K562 (cell line): ENCODE results near the gene PFKL. TPM values are rescaled to one million over a fixed set of nuclear protein-coding genes. Genes with fewer than 3 reads are reported as not detected.

Experiments
- ATAC-seq: fragments of 200-7000 bp; cut with Tn5 transposase; 3 replicates; pipeline ENCODE4 v1.9.1; 2020; ENCODE audit warnings: moderate library complexity
- BruUV-seq: library from RNA; stranded (reverse); fragments of 400-500 nt; replicated peaks from 2 replicates; lab custom pipeline; 2021; lab: Mats Ljungman, UMichigan
- CTCF ChIA-PET: fragments of 300-600 bp; formaldehyde crosslinking; extraction: SDS; loops from one replicate; lab custom pipeline; 2021; ENCODE audit warnings: low intra/inter-chr PET ratio; lab: Yijun Ruan, JAX
- POLR2A ChIA-PET: fragments of 300-600, 350-650 bp; sonication (Branson Sonifier 250); formaldehyde crosslinking; extraction: SDS; loops from one replicate; lab custom pipeline; 2021; ENCODE audit warnings: antibody characterized with exemption, inconsistent platforms; lab: Yijun Ruan, JAX
- DNase-seq, 4 experiments: peaks; one replicate each; pipeline versions ENCODE4 v3.0.0 to v3.0.0-alpha.2; 2011 to 2018; ENCODE audit warnings: low spot score in 3 of 4, mixed read lengths in 3 of 4; ENCODE audit errors: extremely low read depth in 1 of 4
- FAIRE-seq: peaks from 2 replicates; lab custom pipeline; 2011; peaks lifted over from hg19 to GRCh38; lab: Jason Lieb, UNC
- H2AFZ ChIP-seq: 2 replicates; pipeline ENCODE4 v1.6.0; 2011; ENCODE audit warnings: low read depth, low read length, control low read depth, inconsistent platforms
- H3K27ac ChIP-seq: fragments of 200-600 bp; 3 replicates; pipeline ENCODE4 v1.8.0; 2011; ENCODE audit warnings: low read depth, mild to moderate bottlenecking, control low read depth, inconsistent platforms, low read length, moderate library complexity, mixed read lengths; ENCODE audit errors: extremely low read depth
- H3K27me3 ChIP-seq, 2 experiments: fragments of 300-600 bp in 1 of 2; 2 replicates in 1 of 2; 3 replicates in 1 of 2; pipeline versions ENCODE4 v1.6.0 to v1.8.0; 2011; ENCODE audit warnings: inconsistent platforms in 2 of 2, low read length in 2 of 2, mild to moderate bottlenecking in 1 of 2, mixed read lengths in 1 of 2, moderate library complexity in 1 of 2; ENCODE audit not compliant: control insufficient read depth in 2 of 2, insufficient read depth in 2 of 2
- H3K36me3 ChIP-seq: fragments of 300-600 bp; 3 replicates; pipeline ENCODE4 v1.8.0; 2011; ENCODE audit warnings: mild to moderate bottlenecking, low read length, inconsistent platforms; ENCODE audit not compliant: control insufficient read depth, insufficient read depth
- H3K4me1 ChIP-seq, 2 experiments: fragments of 200-600 bp in 1 of 2; replicated peaks in 1 of 2; 2 replicates in 1 of 2; 3 replicates in 1 of 2; pipeline versions ENCODE4 v1.5.1 to v1.8.0; 2011; ENCODE audit warnings: inconsistent platforms in 2 of 2, low read length in 2 of 2, mild to moderate bottlenecking in 1 of 2, mixed read lengths in 1 of 2, moderate library complexity in 1 of 2; ENCODE audit not compliant: control insufficient read depth in 2 of 2, insufficient read depth in 2 of 2
- H3K4me2 ChIP-seq: 2 replicates; pipeline ENCODE4 v1.6.1; 2011; ENCODE audit warnings: low read length, control low read depth, inconsistent platforms, mixed read lengths; ENCODE audit not compliant: insufficient read depth
- H3K4me3 ChIP-seq: fragments of 200-600 bp; sonication (generic), shearing (Covaris generic); 2 replicates; pipeline ENCODE4 v1.5.1; 2016; ENCODE audit warnings: control low read depth, inconsistent platforms
- H3K79me2 ChIP-seq: fragments of 200-600 bp; 3 replicates; pipeline ENCODE4 v1.8.0; 2011; ENCODE audit warnings: low read length, inconsistent platforms; ENCODE audit not compliant: control insufficient read depth, insufficient read depth
- H3K9ac ChIP-seq, 2 experiments: 2 replicates each; pipeline versions ENCODE4 v1.6.0 to v1.6.1; 2011; ENCODE audit warnings: low read depth in 2 of 2, low read length in 2 of 2, control low read depth in 1 of 2, inconsistent platforms in 1 of 2, mild to moderate bottlenecking in 1 of 2, mixed read lengths in 1 of 2; ENCODE audit not compliant: insufficient read depth in 1 of 2
- H3K9me1 ChIP-seq: one replicate; pipeline ENCODE4 v1.6.0; 2011; ENCODE audit warnings: inconsistent platforms, mild to moderate bottlenecking, low read length, moderate library complexity; ENCODE audit not compliant: control insufficient read depth, insufficient read depth
- H3K9me3 ChIP-seq: replicated peaks from 2 replicates; pipeline ENCODE4 v1.5.1; 2011; ENCODE audit warnings: low read depth, low read length, inconsistent platforms; ENCODE audit not compliant: control insufficient read depth, insufficient read depth
- H4K20me1 ChIP-seq: replicated peaks from 2 replicates; pipeline ENCODE4 v1.6.1; 2011; ENCODE audit warnings: low read length, inconsistent platforms, mixed read lengths; ENCODE audit not compliant: control insufficient read depth, insufficient read depth
- GATAD2A ChIP-seq: fragments of 450-650 bp; IDR thresholded peaks from 2 replicates; pipeline ENCODE4 v1.6.1; 2017
- SRF ChIP-seq, 2 experiments: fragments of 250-450, 450-650 bp in 1 of 2; sonication (Bioruptor Pico) in 1 of 2; sonication (generic) in 1 of 2; formaldehyde crosslinking; IDR thresholded peaks; 2 replicates each; pipeline versions ENCODE4 v1.5.0 to v1.5.1; 2020 to 2022; ENCODE audit warnings: mild to moderate bottlenecking in 1 of 2, missing genetic modification reagents in 1 of 2
- XRCC3 ChIP-seq: fragments of 450-650 bp; IDR thresholded peaks from 2 replicates; pipeline ENCODE4 v1.6.1; 2017; ENCODE audit warnings: mild to moderate bottlenecking, moderate library complexity
- ZNF445 ChIP-seq: fragments of 250-450 bp; sonication (Bioruptor Pico); IDR thresholded peaks from 2 replicates; pipeline ENCODE4 v1.4.0; 2020; ENCODE audit warnings: low read depth, mild to moderate bottlenecking, moderate library complexity
- WGBS: fragments of 100-300 bp; shearing (Covaris generic); methylation state at CpG from one replicate; pipeline ENCODE4 v1.1.6; 2016; ENCODE audit warnings: low coverage, mixed read lengths; ENCODE audit not compliant: insufficient coverage; ENCODE audit errors: missing lambda C conversion rate; 5-methylcytosine and 5-hydroxymethylcytosine counted together
- in situ Hi-C: fragments of 300-500 bp; cut with MboI; formaldehyde crosslinking; loops from 4 replicates; pipeline ENCODE4 v1.15.0; 2018; ENCODE audit warnings: inconsistent platforms, mixed read lengths
- intact Hi-C: fragments of 100-400 bp; cut with micrococcal nuclease; formaldehyde crosslinking; loops from 2 replicates; pipeline ENCODE4 v1.14.2; 2022
- polyA plus RNA-seq, 8 experiments: library from polyadenylated mRNA; depleted of rRNA in 4 of 8; stranded (reverse) in 5 of 8; unstranded in 3 of 8; fragments of >200 nt; fragmentation: Nextera tagmentation in 2 of 8; fragmentation: Illumina TruSeq in 1 of 8; extraction: Ambion mirVana in 2 of 8; extraction: Trizol in 1 of 8; gene quantifications; 2 replicates each; pipeline versions ENCODE4 v1.2.1 to v1.2.3, GENCODE V29; 2011 to 2014; ENCODE audit warnings: inconsistent platforms in 1 of 8, missing spikeins in 1 of 8
- total RNA-seq, 7 experiments: library from RNA; depleted of rRNA in 6 of 7; stranded (reverse); fragments of >200 nt in 6 of 7; fragmentation: Illumina TruSeq in 2 of 7; extraction: Trizol in 2 of 7; gene quantifications; 2 replicates each; pipeline versions ENCODE4 v1.2.1 to v1.2.3, GENCODE V29; 2011 to 2021; ENCODE audit warnings: low replicate concordance in 1 of 7

The PFKL gene
- total and polyA plus RNA-seq, 9 of the 15 experiments (the other 6 are each of a cell fraction or from before 2014, with no cell fraction given), result 1.1 to 124 (median 45.6) TPM

GRCh38 chr21:44260066-44260465 is 39.8 kb upstream of the PFKL start:
- H3K27ac ChIP-seq, result no peak overlapping the region
- no TSS peak for BruUV-seq
- intact Hi-C loops, result no loop called here
- CTCF ChIA-PET, result no interaction called here
- POLR2A ChIA-PET, result interaction anchor here (0.6 kb wide), 1 partner anchor 24 kb away, joined by 3 read pairs; no protein-coding TSS in a partner anchor
- 0% methylated on average over 4 of the region's 4 CpGs for WGBS
- no peak for DNase-seq
- H3K9me1 ChIP-seq, result no peaks in the 10 kb centered on the region
- H3K4me3 ChIP-seq, result no peak overlapping the region
- in situ Hi-C loops, result no loop called here
- no peak overlapping the region for H3K9ac ChIP-seq
- TF ChIP-seq XRCC3, result no peak
- TF ChIP-seq ZNF445 (CRISPR knock-in tag), result no peak
- no peak for TF ChIP-seq GATAD2A
- TF ChIP-seq SRF (CRISPR knock-in tag; IDR thresholded peaks at IDR 0.05), result no peak
- peaks cover 25 to 53% of the 10 kb centered on the region in 2 experiments for H3K27me3 ChIP-seq
- H3K4me2 ChIP-seq, result no peak overlapping the region
- peaks cover 0 to 26% of the 10 kb centered on the region in 2 experiments; a peak in 2 of 5 replicates for H3K4me1 ChIP-seq
- H4K20me1 ChIP-seq, result peaks cover 6% of the 10 kb centered on the region; the same call in 1 of the 2 replicates
- H3K79me2 ChIP-seq, result no peaks in the 10 kb centered on the region
- H2AFZ ChIP-seq, result no peak overlapping the region
- H3K36me3 ChIP-seq, result no peaks in the 10 kb centered on the region
- no peaks in the 10 kb centered on the region for H3K9me3 ChIP-seq
- FAIRE-seq, result peak; percentile 32
- no peak for ATAC-seq
